PC-3 (cell line): ENCODE data around the gene ABCB10. TPM values are rescaled to one million over a fixed set of nuclear protein-coding genes. Genes with fewer than 3 reads are reported as not detected.
A peak's percentile ranks its signal among the peaks of the same experiment; 100 is the strongest.

Experiments used
- ATAC-seq: fragments of 200-7000 bp; cut with Tn5 transposase; 2 replicates; pipeline ENCODE4 v1.9.1; 2020; ENCODE audit warnings: mild to moderate bottlenecking, moderate library complexity
- BruUV-seq: library from RNA; stranded (reverse); fragments of 400-500 nt; replicated peaks from 2 replicates; lab custom pipeline; 2021; lab: Mats Ljungman, UMichigan
- CTCF ChIA-PET: fragments of 300-600 bp; sonication (Branson Sonifier 250); formaldehyde crosslinking; loops from one replicate; lab custom pipeline; 2022; ENCODE audit warnings: antibody characterized with exemption; lab: Charles Lee
- POLR2A ChIA-PET: fragments of 300-600 bp; sonication (Branson Sonifier 250); formaldehyde crosslinking; loops from one replicate; lab custom pipeline; 2022; ENCODE audit warnings: antibody characterized with exemption; ENCODE audit not compliant: unreplicated experiment; lab: Charles Lee
- DNase-seq: peaks from one replicate; pipeline ENCODE4 v3.0.0-alpha.2; 2015
- H2AFZ ChIP-seq: fragments of 300-600 bp; sonication (generic); 2 replicates; pipeline ENCODE4 v1.6.0; 2016; ENCODE audit warnings: antibody characterized with exemption, low read length
- H3F3A ChIP-seq: fragments of 300-600 bp; sonication (generic); one replicate; pipeline ENCODE4 v1.6.0; 2017; ENCODE audit warnings: antibody characterized with exemption, low read length, control low read depth, mild to moderate bottlenecking; ENCODE audit not compliant: unreplicated experiment
- H3K27ac ChIP-seq: fragments of 300-600 bp; sonication (generic); 2 replicates; pipeline ENCODE4 v1.5.1; 2016; ENCODE audit warnings: mild to moderate bottlenecking, low read length
- H3K27me3 ChIP-seq: fragments of 300-600 bp; sonication (generic); 2 replicates; pipeline ENCODE4 v1.6.1; 2016; ENCODE audit warnings: low read length, mixed read lengths
- H3K36me3 ChIP-seq: fragments of 300-600 bp; sonication (generic); 2 replicates; pipeline ENCODE4 v1.6.1; 2016; ENCODE audit warnings: low read depth, mixed run types, low read length, mixed read lengths
- H3K4me1 ChIP-seq: fragments of 300-600 bp; sonication (generic); 2 replicates; pipeline ENCODE4 v1.5.1; 2016; ENCODE audit warnings: low read length; ENCODE audit not compliant: insufficient read depth
- H3K4me2 ChIP-seq: fragments of 300-600 bp; sonication (generic); 2 replicates; pipeline ENCODE4 v1.6.0; 2016; ENCODE audit warnings: low read length
- H3K4me3 ChIP-seq: fragments of 300-600 bp; sonication (generic); 2 replicates; pipeline ENCODE4 v1.5.1; 2016; ENCODE audit warnings: mild to moderate bottlenecking, low read length, mixed read lengths
- H3K79me2 ChIP-seq: fragments of 300-600 bp; sonication (generic); 2 replicates; pipeline ENCODE4 v1.6.1; 2017; ENCODE audit warnings: low read length, mixed read lengths
- H3K9ac ChIP-seq: fragments of 300-600 bp; sonication (generic); 2 replicates; pipeline ENCODE4 v1.6.0; 2016; ENCODE audit warnings: mild to moderate bottlenecking, low read length
- H3K9me2 ChIP-seq: fragments of 300-600 bp; sonication (generic); replicated peaks from 2 replicates; pipeline ENCODE4 v1.6.1; 2016; ENCODE audit warnings: mixed run types, low read length, mixed read lengths
- H3K9me3 ChIP-seq: fragments of 300-600 bp; sonication (generic); 2 replicates; pipeline ENCODE4 v1.6.1; 2016; ENCODE audit warnings: low read length, mixed read lengths
- H4K20me1 ChIP-seq: fragments of 300-600 bp; sonication (generic); 2 replicates; pipeline ENCODE4 v1.6.1; 2016; ENCODE audit warnings: low read length, mixed read lengths
- CTCF ChIP-seq: fragments of 300-600 bp; sonication (generic); conservative IDR thresholded peaks from 2 replicates; pipeline ENCODE4 v1.5.1; 2017; ENCODE audit warnings: antibody characterized with exemption, low read depth, mild to moderate bottlenecking, low read length
- EZH2 ChIP-seq: fragments of 300-600 bp; sonication (generic); IDR thresholded peaks from one replicate; pipeline ENCODE4 v1.6.1; 2017; ENCODE audit warnings: antibody characterized with exemption, mild to moderate bottlenecking, low read length; ENCODE audit not compliant: unreplicated experiment
- EZH2phosphoT487 ChIP-seq: fragments of 300-600 bp; sonication (generic); IDR thresholded peaks from 2 replicates; pipeline ENCODE4 v1.6.1; 2018; ENCODE audit warnings: mild to moderate bottlenecking, antibody characterized with exemption, low read length, borderline replicate concordance
- intact Hi-C: fragments of 100-400 bp; cut with micrococcal nuclease; formaldehyde crosslinking; loops from 2 replicates; pipeline ENCODE4 v1.9.0; 2023
- total RNA-seq: library from RNA; depleted of rRNA; stranded (reverse); fragments of >200 nt; gene quantifications from 2 replicates; pipeline ENCODE4 v1.2.3, GENCODE V29; 2014

ABCB10 gene
- total RNA-seq, 1 experiment from 2014 or later = 30.4 TPM

DNA sequence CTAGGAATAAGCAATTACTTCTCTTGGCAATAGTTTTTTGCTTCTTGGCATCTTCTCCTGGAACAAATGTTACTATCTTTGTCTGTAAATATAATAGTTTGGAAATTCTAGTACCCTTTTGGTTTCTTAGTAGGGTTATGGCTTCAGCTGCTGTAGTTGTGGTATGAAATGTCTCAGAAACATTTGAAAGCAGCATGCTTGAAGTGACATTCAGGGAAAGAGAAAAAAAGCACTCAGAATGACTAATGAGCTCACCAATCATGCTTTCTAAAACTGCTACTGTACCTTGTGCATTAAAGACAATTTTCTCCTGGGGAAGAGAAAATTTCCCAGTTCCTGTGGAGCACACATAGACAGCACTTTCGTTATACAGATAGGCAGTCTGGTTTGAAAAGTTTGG is 71.3 kb downstream of the ABCB10 start:
- no peak for ATAC-seq
- no peak for DNase-seq
- no peak overlapping the region for H3K27ac ChIP-seq
- H3K9me3 ChIP-seq = no peaks in the 10 kb centered on the region
- TF ChIP-seq EZH2phosphoT487 = no peak
- TF ChIP-seq EZH2 = no peak
- TF ChIP-seq CTCF = no peak
- H3K4me1 ChIP-seq = no peaks in the 10 kb centered on the region
- H2AFZ ChIP-seq = no peak overlapping the region
- H3F3A ChIP-seq = no peaks in the 10 kb centered on the region
- H3K79me2 ChIP-seq = no peaks in the 10 kb centered on the region
- intact Hi-C loops = no loop called here
- H4K20me1 ChIP-seq = no peaks in the 10 kb centered on the region
- ChIA-PET POLR2A (no interaction called here), CTCF (no interaction called here)
- no peak overlapping the region for H3K4me3 ChIP-seq
- no TSS peak for BruUV-seq
- no peak overlapping the region for H3K4me2 ChIP-seq
- peaks cover 61% of the 10 kb centered on the region for H3K36me3 ChIP-seq
- no peaks in the 10 kb centered on the region for H3K9me2 ChIP-seq
- H3K9ac ChIP-seq = no peak overlapping the region
- H3K27me3 ChIP-seq = no peaks in the 10 kb centered on the region

GRCh38 chr1:229485318-229485717 is 73.2 kb downstream of the ABCB10 start:
- TF ChIP-seq CTCF (no peak), EZH2 (no peak), EZH2phosphoT487 (no peak)
- no peak overlapping the region for H2AFZ ChIP-seq
- H3K36me3 ChIP-seq = peaks cover 62% of the 10 kb centered on the region
- no peaks in the 10 kb centered on the region for H4K20me1 ChIP-seq
- H3K27ac ChIP-seq = no peak overlapping the region
- CTCF ChIA-PET = no interaction called here
- ATAC-seq (no peak), DNase-seq (no peak)
- POLR2A ChIA-PET = no interaction called here
- no peak overlapping the region for H3K4me3 ChIP-seq
- no peaks in the 10 kb centered on the region for H3K9me3 ChIP-seq
- H3K9me2 ChIP-seq = no peaks in the 10 kb centered on the region
- intact Hi-C loops = no loop called here
- no peaks in the 10 kb centered on the region for H3K79me2 ChIP-seq
- no TSS peak for BruUV-seq
- H3F3A ChIP-seq = no peaks in the 10 kb centered on the region
- no peak overlapping the region for H3K4me2 ChIP-seq
- no peak overlapping the region for H3K9ac ChIP-seq
- no peaks in the 10 kb centered on the region for H3K27me3 ChIP-seq
- no peaks in the 10 kb centered on the region for H3K4me1 ChIP-seq

DNA sequence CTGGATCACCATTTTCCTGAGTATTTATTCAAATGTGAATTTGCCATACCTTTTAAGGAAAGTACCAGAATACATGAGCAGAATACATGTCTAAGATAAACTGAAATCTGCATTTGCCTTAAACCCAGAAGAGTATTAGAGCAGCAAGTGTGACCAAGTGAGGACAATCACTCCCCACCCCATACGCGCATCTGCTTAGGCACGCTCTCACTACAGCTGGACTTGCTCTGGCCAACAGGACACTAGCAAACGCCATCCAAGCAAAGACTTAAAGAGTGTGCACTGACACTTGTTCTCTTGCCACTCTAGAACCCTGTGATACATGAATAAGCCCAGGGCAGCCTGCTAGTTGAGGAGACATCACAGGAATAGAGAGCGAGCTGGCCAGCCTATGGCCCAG is 76.0 kb downstream of the ABCB10 start:
- Histone ChIP-seq H2AFZ (no peak overlapping the region), H3K9ac (no peak overlapping the region), H3K27me3 (no peaks in the 10 kb centered on the region), H3K79me2 (no peaks in the 10 kb centered on the region), H3K4me2 (no peak overlapping the region), H3F3A (no peaks in the 10 kb centered on the region), H3K9me2 (no peaks in the 10 kb centered on the region), H3K9me3 (no peaks in the 10 kb centered on the region), H3K27ac (no peak overlapping the region), H3K4me1 (no peaks in the 10 kb centered on the region), H3K36me3 (peaks cover 49% of the 10 kb centered on the region), H4K20me1 (no peaks in the 10 kb centered on the region), H3K4me3 (no peak overlapping the region)
- POLR2A ChIA-PET = interaction anchor here (1.0 kb wide), 1 partner anchor 76 kb away, joined by 3 read pairs; the partner anchor contains the start of gene ABCB10
- ATAC-seq = 0 out of 2 replicates have a peak, but pooled peaks have one; percentile 11
- intact Hi-C loops = loop anchor here (1.0 kb wide), 1 partner anchor 224 kb away; no protein-coding TSS in a partner anchor
- no peak for DNase-seq
- CTCF ChIA-PET = interaction anchor here (1.0 kb wide), 4 partner anchors 26 to 818 kb away, joined by 4 read pairs; partner anchors contain the start of genes ABCB10 and NUP133
- TF ChIP-seq EZH2 (no peak), CTCF (no peak), EZH2phosphoT487 (no peak)
- no TSS peak for BruUV-seq
